Lower leg skin (tissue), 3 donors: Measurements from ENCODE around the gene LTC4S.

Experiments used
- CTCF ChIP-seq, 3 donors: fragments of 450-650 bp; IDR thresholded peaks; one replicate each; pipeline ENCODE4 v1.5.1; 2016; ENCODE audit warnings: antibody characterized with exemption in 3 of 3, mild to moderate bottlenecking in 3 of 3, moderate library complexity in 2 of 3
- POLR2A ChIP-seq, 2 donors: fragments of 450-650 bp; IDR thresholded peaks; one replicate each; pipeline ENCODE4 v1.6.1; 2016 to 2017; ENCODE audit warnings: antibody characterized with exemption in 2 of 2, mild to moderate bottlenecking in 1 of 2, moderate library complexity in 1 of 2

- TF ChIP-seq CTCF (IDR thresholded peaks at IDR 0.05) (no peak), POLR2A (IDR thresholded peaks at IDR 0.05) (no peak)
These were observed 39.8 kb upstream of the LTC4S start for GRCh38 chr5:179753971-179754370.
